Hippocampal formation (tissue), 2 donors: Measurements from ENCODE around the gene VSIG2.
"Not testable (repeated sequence)": the region's sequence is repeated elsewhere in the genome, so short reads cannot be mapped to it uniquely, and the experiment has no call there.

Experiments used
- DNase-seq, 2 donors: peaks; one replicate each; lab custom pipeline; 2025; lab: John Stamatoyannopoulos, UW

Gene VSIG2

DNA sequence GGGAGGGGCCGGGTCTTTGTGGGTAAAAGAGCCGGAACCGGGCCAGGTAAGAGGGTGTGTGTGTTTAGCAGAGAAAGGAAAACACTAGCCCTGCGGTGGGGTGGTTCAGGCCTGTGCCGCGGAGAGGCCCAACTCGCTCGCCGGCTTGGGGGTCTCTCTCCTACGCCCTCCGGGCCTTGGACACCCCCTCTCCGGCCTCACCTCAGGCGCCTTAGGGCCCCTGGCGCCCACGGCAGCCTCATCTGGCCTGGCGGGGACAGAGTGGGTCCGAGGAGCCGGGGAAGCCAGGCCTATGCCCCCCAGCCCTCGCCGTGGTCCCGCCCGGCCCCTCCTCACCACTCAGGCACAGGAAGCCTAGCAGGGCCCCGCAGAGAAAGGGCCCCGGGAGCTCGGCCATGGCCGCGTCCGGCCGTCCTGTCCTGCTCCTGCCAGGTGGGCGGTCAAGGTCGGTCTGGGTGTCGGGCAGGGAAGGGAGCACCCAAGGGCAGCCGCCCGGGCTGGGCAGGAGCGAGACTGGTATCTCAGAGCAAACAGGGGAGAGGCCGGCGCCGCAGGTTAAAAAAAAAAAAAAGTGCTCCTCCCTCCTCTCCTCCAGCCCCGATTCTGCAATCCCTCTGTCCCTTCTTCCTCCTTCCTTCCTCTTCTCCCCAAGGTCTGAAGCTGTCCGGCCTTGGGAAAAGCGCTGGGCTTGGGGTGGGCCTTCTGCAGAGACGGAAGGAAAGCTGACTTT is at the start of gene VSIG2:
Gene VSIG2 (minus strand): TSS at position 515 of the 730 bp plus-strand sequence. CDS start 118 bp downstream, at position 397.
- no peak for DNase-seq

GRCh38 chr11:124801014-124801413 is 49.0 kb upstream of the VSIG2 start:
- DNase-seq, result no peak

DNA sequence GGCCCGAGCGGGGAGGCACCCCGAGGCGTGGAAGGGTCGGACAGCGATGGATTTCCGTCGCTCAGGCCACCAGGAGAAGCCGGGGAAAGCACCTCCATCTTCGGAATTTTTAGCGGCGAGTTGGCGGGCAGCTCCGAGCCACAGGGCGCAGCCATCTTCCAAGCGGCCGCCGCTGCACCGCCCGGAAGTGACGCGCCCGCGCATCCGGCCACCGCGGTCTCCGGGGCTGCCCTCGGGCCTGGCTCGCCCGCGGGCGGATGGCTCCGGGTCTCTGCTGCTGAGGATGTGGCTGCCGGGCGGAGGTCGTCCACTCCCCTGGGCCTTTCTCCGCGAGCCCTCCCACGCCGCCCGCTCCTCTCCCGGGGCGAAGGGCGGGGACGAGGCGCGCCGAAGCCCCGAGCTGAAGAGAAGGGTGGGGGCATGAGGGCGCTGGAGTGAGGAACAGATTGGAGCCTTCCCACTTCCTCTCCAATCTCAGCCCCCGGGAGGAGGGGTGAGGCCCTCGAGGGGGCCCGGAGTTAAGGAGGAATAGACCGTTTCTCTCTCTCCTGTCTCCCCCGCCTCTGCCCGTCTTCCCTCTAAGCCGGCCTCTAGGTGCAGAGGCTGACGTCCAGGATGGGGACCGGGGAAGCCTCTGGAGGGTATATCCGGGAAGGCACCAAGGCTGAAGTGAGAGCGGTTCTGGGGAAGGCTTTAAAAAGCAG is 48.3 kb upstream of the VSIG2 start, which contains the start of gene MSANTD2:
Gene MSANTD2 (minus strand): TSS at position 181 of the 704 bp plus-strand sequence. CDS start 26 bp downstream, at position 155.
- DNase-seq, result peak; percentile 82 to 85

GRCh38 chr11:124799348-124800225 is 47.5 kb upstream of the VSIG2 start:
- no peak for DNase-seq

DNA sequence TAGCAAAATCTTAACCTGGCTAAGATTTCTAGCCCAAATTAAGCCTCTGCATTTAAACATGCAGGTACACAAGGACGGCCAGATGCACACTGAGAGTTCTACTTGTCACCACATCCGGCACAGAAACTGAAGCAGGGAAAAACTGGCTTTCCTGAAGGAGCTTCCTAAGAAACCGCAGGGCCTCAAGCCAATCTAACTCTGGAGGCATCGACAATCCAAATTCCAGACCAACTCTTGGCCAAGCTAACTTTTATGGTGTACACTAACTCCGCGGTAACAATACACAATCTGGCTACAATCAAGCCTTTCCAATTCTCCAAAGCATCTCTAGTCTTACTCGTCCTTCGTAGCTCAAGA is 46.9 kb upstream of the VSIG2 start:
- DNase-seq, result no peak

DNA sequence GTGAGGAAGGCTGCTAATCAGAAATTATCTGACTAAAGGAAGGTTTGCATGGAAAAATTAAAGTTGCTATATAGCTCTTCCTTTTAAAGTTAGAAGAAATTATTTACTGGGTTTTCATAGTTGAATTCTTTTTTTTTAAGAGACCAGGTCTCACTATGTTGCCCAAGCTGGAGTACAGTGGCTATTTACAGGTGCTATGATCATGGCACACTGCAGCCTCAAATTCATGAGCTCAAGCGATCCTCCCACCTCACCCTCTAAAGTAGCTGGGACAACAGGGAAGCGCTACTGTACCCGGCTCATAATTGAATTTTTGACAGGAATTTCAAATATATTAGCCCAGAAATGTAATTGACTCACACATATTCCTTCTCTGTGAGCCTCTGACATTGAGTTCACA is 44.3 kb upstream of the VSIG2 start:
- no peak for DNase-seq

- no peak for DNase-seq
These were observed 41.6 kb upstream of the VSIG2 start for GRCh38 chr11:124793466-124794278.

DNA sequence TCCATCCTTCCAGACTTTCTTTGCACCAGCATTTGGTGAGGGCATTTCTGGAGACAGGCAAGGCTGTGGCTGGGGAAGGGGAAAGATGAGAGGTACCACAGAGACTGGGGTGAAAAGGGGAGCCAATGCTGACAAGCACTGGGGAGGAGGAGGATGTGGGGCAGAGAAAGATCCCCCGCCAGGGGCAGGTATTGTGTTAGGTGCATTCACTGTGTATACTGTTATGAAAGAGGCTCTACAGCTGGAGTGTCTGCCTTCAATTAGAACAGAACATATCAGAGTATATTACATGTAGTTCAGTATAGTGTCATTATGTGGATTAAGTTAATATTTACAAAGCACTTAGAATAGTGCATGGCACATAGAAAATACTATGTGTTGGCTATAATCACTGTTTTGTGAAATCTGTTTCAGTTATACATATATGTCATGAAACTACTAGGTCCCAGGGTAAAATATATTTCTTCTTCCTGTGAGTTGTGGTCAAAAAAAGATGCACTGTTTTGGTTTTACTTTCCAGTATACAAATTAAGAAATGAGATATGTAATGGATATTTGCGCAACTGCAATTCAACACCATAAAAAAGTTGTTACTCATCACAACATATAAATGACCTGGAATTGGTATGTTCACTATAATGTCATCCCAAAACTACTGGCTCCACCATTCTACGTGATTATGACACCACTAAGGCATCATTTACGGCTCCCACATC is 39.7 kb upstream of the VSIG2 start:
- no peak for DNase-seq

GRCh38 chr11:124788521-124788920 is 36.5 kb upstream of the VSIG2 start:
- no peak for DNase-seq

- no peak for DNase-seq
These were observed 32.0 kb upstream of the VSIG2 start for GRCh38 chr11:124784051-124784450.

GRCh38 chr11:124783002-124783401 is 30.9 kb upstream of the VSIG2 start:
- DNase-seq, result no peak

GRCh38 chr11:124779568-124779967 is 27.5 kb upstream of the VSIG2 start:
- DNase-seq, result no peak

DNA sequence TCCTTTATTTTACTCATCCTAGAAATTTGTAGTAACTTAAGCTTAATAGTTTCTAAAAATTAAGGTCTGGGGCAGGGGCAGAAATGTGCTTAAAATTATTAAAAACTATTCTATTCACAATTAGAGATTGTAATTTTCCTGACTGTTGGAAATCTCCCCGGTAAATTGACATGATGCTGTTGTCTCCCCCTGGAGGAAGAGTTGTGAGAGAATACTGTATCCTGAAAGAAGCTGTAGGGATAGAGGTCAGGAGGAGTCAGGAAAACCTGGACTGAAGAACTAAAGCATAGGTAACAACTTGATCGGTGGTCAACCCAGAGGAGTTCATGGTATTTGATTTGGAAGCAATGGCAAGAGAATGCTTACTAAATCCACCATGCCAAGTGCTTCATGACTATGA is 26.2 kb upstream of the VSIG2 start:
- DNase-seq, result no peak

DNA sequence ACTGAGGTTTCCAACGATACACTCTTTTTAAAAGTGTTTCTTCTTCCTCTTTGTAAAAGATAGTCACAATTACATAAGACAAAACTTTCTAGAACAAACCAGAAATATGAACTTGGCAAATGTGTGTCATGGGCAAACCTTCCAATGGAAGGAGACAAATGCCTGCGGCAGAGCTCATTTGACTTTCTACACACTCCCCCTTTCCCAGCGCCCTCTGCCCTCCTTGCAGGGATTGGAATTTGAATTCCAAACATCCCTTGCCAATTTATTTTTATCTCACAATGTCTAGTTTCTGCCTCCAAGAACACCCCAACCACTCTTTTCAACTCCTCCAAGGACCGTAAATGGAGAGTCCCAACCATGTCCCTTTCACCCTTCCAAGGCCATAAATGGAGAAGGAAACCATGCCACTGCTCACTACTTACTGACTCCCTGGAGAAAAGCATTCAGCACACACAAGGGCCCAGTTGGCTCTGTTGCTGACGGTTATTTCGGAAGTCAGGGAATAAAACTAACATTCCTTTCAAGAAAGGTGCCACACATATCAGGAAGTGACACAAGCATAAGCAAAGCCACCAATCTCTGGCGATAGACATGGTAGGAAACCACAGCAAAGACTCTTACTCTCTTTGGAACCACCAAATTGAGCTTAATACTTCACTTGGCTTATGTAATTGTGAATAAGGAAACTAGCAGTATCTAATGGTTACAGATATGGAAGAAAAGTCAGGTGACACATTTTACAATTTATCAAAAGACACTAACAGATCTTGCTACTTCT is 25.0 kb upstream of the VSIG2 start:
- DNase-seq, result no peak

DNA sequence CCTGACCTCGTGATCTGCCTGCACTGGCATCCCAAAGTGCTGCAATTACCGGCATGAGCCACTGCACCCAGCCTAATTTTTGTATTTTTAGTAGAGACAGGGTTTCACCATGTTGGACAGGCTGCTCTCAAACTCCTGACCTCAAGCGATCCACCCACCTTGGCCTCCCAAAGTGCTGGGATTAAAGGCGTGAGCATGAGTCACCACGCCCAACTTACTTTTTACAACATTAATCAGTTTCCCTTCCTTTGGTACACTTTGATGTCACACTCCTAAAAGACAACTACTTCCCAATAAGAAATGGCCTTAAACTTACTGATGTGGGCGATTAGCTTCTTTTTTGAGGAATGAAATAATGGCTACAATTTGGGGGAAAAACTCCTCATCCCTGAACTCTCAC is 18.9 kb upstream of the VSIG2 start:
- DNase-seq, result not testable (repeated sequence)

- no peak for DNase-seq
These were observed 18.0 kb upstream of the VSIG2 start for GRCh38 chr11:124769806-124770774.

- no peak for DNase-seq
These were observed 16.9 kb upstream of the VSIG2 start for GRCh38 chr11:124768914-124769313.

DNA sequence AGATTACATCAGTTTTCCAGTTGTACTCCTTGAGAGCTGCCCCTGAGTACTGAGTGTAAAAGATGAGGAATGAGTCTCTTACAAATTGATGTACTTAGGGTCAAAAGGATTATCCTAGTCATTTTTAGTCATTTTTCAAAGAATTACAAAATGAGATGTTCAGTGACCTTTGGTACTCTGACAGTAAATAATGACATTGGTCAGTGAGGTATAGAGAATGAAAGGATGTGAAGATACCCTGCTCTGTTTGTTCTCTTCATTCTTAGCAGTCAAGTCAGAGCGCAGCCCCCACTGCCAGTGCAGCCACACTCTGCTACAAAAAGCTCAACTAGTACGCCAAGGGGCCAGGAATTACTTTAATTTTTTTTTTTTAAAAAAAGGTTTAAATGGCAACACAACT is 14.1 kb upstream of the VSIG2 start:
- no peak for DNase-seq
